ENCODE data around the gene IPO8. TPM values are rescaled to one million over a fixed set of nuclear protein-coding genes. Genes with fewer than 3 reads are reported as not detected.

The IPO8 gene
- total and polyA plus RNA-seq, 8 donors = 8.9 to 184 (median 32.6) TPM

DNA sequence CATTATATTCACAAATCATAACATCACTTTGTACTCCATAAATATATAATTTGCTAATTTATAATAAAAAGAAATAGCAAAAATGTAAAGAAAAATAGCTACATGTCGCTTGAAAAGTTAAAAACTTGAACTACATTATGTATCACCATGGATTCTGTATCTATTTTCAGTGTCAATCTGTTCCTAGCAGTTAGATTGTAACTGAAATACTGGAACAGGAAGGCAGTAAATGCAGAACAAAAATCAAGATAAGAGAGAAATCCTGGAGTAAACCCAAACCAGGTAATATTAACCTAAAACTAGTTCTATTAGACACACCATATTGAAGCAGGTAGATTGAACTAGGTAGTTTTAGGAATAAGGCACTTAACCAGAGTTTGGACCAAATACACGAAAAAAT lies 60.3 kb downstream of the IPO8 start:
- peaks cover 21 to 91% (median 74%) of the 10 kb centered on the region in 4 donors for H3K36me3 ChIP-seq
- H3K9me3 ChIP-seq = no peaks in the 10 kb centered on the region
- intact Hi-C loops (cut with DNase I; ENCODE audit: low total_unique reads) = no loop called here
- no peak overlapping the region for H3K4me3 ChIP-seq
- no peaks in the 10 kb centered on the region for H3K4me1 ChIP-seq
- 93 to 100% (median 97%) methylated on average over 2 of the region's 2 CpGs for WGBS, 5 donors
- H3K27ac ChIP-seq = no peak overlapping the region
- DNase-seq = no peak
- TF ChIP-seq, protein P1, sequence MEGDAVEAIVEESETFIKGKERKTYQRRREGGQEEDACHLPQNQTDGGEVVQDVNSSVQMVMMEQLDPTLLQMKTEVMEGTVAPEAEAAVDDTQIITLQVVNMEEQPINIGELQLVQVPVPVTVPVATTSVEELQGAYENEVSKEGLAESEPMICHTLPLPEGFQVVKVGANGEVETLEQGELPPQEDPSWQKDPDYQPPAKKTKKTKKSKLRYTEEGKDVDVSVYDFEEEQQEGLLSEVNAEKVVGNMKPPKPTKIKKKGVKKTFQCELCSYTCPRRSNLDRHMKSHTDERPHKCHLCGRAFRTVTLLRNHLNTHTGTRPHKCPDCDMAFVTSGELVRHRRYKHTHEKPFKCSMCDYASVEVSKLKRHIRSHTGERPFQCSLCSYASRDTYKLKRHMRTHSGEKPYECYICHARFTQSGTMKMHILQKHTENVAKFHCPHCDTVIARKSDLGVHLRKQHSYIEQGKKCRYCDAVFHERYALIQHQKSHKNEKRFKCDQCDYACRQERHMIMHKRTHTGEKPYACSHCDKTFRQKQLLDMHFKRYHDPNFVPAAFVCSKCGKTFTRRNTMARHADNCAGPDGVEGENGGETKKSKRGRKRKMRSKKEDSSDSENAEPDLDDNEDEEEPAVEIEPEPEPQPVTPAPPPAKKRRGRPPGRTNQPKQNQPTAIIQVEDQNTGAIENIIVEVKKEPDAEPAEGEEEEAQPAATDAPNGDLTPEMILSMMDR (IDR thresholded peaks at IDR 0.05) = no peak
- no peak for TF ChIP-seq POLR2AphosphoS5 (IDR thresholded peaks at IDR 0.05)
- TF ChIP-seq EP300 (IDR thresholded peaks at IDR 0.05) = no peak
- TF ChIP-seq POLR2A (IDR thresholded peaks at IDR 0.05) = no peak
- no peaks in the 10 kb centered on the region for H3K27me3 ChIP-seq

DNA sequence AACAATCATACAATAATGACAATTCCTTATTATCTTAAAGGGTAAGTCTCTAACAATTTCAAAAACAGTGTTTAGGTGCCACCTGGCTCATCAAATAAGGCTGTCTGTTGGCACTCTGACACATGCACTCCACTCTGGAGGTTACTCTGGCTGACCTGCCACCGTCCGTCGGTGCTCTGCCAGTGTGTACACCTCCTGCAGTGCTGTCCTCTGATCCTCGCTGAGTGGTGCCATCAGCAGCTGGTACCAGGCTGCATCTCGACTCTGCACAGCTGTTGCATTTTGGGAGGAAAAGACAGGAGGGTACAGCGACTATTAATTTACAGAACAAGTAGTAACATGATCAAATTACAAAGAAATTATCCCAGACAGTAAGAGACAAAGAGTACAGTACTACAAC lies 63.9 kb downstream of the IPO8 start:
- intact Hi-C loops (cut with DNase I; ENCODE audit: low total_unique reads) = no loop called here
- DNase-seq = no peak
- H3K27me3 ChIP-seq = no peaks in the 10 kb centered on the region
- 88 to 95% (median 90%) methylated on average over 6 of the region's 6 CpGs for WGBS, 5 donors
- H3K27ac ChIP-seq = no peak overlapping the region
- no peaks in the 10 kb centered on the region for H3K9me3 ChIP-seq
- no peak for TF ChIP-seq EP300 (IDR thresholded peaks at IDR 0.05)
- no peak for TF ChIP-seq POLR2A (IDR thresholded peaks at IDR 0.05)
- TF ChIP-seq, protein P1 (IDR thresholded peaks at IDR 0.05) = no peak
- TF ChIP-seq POLR2AphosphoS5 (IDR thresholded peaks at IDR 0.05) = no peak
- no peak overlapping the region for H3K4me3 ChIP-seq
- H3K4me1 ChIP-seq = no peaks in the 10 kb centered on the region
- H3K36me3 ChIP-seq = peaks cover 27 to 88% (median 70%) of the 10 kb centered on the region in 4 donors

DNA sequence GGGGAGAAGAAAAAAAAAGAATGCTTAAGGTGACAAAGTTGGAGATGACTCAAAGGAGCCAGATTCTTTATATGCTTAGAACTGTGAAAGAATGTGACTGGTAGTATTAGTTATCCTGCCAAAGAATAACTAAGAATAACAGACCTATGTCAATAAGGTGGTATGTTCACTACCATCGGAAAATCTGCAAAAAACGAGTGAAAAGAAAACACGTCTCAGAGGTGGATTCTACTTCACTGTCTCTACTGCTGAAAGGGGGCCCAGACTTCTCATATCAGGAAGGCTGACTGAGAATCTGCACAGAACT lies 64.7 kb downstream of the IPO8 start:
- no peak for TF ChIP-seq POLR2AphosphoS5 (IDR thresholded peaks at IDR 0.05)
- TF ChIP-seq, protein P1 (IDR thresholded peaks at IDR 0.05) = no peak
- no peak for TF ChIP-seq EP300 (IDR thresholded peaks at IDR 0.05)
- no peak for TF ChIP-seq POLR2A (IDR thresholded peaks at IDR 0.05)
- no peaks in the 10 kb centered on the region for H3K9me3 ChIP-seq
- no peak overlapping the region for H3K27ac ChIP-seq
- no peaks in the 10 kb centered on the region for H3K27me3 ChIP-seq
- DNase-seq = no peak
- WGBS, 5 donors = 69 to 82% (median 79%) methylated on average over 3 of the region's 3 CpGs
- no peak overlapping the region for H3K4me3 ChIP-seq
- peaks cover 27 to 80% (median 62%) of the 10 kb centered on the region in 4 donors for H3K36me3 ChIP-seq
- H3K4me1 ChIP-seq = no peaks in the 10 kb centered on the region
- intact Hi-C loops (cut with DNase I; ENCODE audit: low total_unique reads) = no loop called here

DNA sequence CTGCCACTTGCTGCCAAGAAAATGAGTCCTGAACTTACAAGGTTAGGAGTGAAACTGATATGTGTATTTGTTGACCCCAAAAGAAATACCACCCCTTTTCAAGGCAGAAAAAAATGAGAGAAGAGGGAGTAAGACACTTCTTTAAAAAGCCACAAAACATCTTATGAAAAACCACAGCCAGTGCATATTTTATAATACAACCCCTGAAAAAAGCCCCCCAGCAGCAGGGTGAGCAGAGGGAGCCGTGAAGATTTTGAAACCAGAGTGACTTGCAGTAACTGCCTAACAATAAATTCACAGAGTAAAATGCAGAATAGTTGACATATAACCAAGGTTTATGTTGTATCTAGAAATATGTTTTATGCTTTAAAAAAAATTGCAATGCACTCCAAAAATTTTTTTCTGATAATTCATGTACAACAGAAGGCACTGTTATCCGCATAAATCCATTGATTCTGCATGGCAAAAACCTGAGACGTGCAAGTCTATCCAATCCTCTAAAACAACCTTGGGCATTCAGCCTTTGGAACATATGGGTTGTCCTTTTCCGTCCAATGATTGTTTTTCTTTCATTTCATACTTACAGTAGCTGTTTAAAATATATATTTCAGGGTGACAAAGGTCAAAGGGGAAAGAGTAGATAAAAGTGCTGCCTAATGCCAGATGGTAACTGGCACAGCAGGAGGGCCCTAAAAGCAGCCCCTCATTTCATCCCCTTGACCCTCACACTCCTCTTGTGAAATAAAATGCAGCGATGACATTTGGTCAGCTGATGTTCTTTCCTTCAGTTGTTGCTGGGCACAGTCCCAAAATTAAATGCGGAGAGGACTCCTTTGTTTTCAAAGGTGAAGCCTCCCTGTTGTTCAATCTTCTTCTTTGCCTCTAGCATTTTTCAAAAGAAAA lies 65.3 kb downstream of the IPO8 start:
- DNase-seq = no peak
- H3K9me3 ChIP-seq = no peaks in the 10 kb centered on the region
- H3K36me3 ChIP-seq = peaks cover 27 to 75% (median 62%) of the 10 kb centered on the region in 4 donors
- 85 to 96% (median 93%) methylated on average over 6 of the region's 6 CpGs for WGBS, 5 donors
- no peak overlapping the region for H3K4me3 ChIP-seq
- H3K27ac ChIP-seq = no peak overlapping the region
- H3K4me1 ChIP-seq = no peaks in the 10 kb centered on the region
- intact Hi-C loops (cut with DNase I; ENCODE audit: low total_unique reads) = no loop called here
- no peaks in the 10 kb centered on the region for H3K27me3 ChIP-seq
- no peak for TF ChIP-seq POLR2AphosphoS5 (IDR thresholded peaks at IDR 0.05)
- TF ChIP-seq POLR2A (IDR thresholded peaks at IDR 0.05) = no peak

DNA sequence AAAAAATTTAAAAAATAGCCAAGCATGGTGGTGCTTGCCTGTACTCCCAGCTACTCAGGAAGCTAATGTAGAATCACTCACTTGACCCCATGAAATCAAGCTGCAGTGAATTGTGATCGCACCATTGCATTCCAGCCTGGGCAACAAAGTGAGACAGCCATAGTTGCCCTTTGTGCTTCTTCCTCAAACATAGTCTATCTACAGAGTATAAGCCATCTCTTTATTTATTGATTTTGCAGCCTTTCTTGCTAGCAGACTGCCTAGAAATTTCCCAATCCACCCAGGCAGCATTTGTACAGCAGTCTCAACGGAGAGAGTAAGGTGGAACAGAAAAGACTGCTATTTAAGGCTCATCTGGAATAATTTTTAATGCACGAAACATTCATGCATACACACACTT lies 68.8 kb downstream of the IPO8 start:
- H3K4me1 ChIP-seq = no peaks in the 10 kb centered on the region
- H3K36me3 ChIP-seq = peaks cover 17 to 43% (median 42%) of the 10 kb centered on the region in 4 donors
- no peaks in the 10 kb centered on the region for H3K9me3 ChIP-seq
- WGBS, 5 donors = 96 to 98% (median 96%) methylated on average over 3 of the region's 3 CpGs
- no peak for TF ChIP-seq POLR2AphosphoS5 (IDR thresholded peaks at IDR 0.05)
- no peak for TF ChIP-seq POLR2A (IDR thresholded peaks at IDR 0.05)
- TF ChIP-seq, protein P1 (IDR thresholded peaks at IDR 0.05) = no peak
- no peak for TF ChIP-seq EP300 (IDR thresholded peaks at IDR 0.05)
- H3K4me3 ChIP-seq = no peak overlapping the region
- H3K27ac ChIP-seq = no peak overlapping the region
- H3K27me3 ChIP-seq = no peaks in the 10 kb centered on the region
- intact Hi-C loops (cut with DNase I; ENCODE audit: low total_unique reads) = no loop called here
- DNase-seq = no peak

All from stomach (tissue), 9 donors.